Stimulated activated CD8-positive, alpha-beta memory T cell treated with anti-CD3 and anti-CD28 coated beads, Interleukin-7, amount 100 ng/mL, for 24 hours (primary cell): ENCODE results near the gene KRT12.

Experiments
- DNase-seq: peaks from one replicate; pipeline ENCODE4 v3.0.0-alpha.2; 2020; ENCODE audit warnings: low read depth

The KRT12 gene

GRCh38 chr17:40843242-40843641, 23.8 kb downstream of the KRT12 start:
- no peak for DNase-seq

- no peak for DNase-seq
These were observed 25.8 kb downstream of the KRT12 start for GRCh38 chr17:40841246-40841645.

GRCh38 chr17:40839194-40839593, 27.8 kb downstream of the KRT12 start:
- no peak for DNase-seq

GRCh38 chr17:40836020-40836419, 31.0 kb downstream of the KRT12 start:
- DNase-seq: no peak

GRCh38 chr17:40833882-40834281, 33.1 kb downstream of the KRT12 start:
- DNase-seq: no peak

GRCh38 chr17:40832840-40833239, 34.2 kb downstream of the KRT12 start:
- no peak for DNase-seq

- DNase-seq: no peak
These were observed 36.8 kb downstream of the KRT12 start for GRCh38 chr17:40830085-40830776.

GRCh38 chr17:40828454-40829044, 38.5 kb downstream of the KRT12 start:
- DNase-seq: no peak

GRCh38 chr17:40827746-40828453, 39.1 kb downstream of the KRT12 start:
- DNase-seq: no peak

GRCh38 chr17:40825599-40825998, 41.4 kb downstream of the KRT12 start:
- no peak for DNase-seq

- no peak for DNase-seq
These were observed 42.8 kb downstream of the KRT12 start for GRCh38 chr17:40824015-40824832.

GRCh38 chr17:40822132-40822812, 44.8 kb downstream of the KRT12 start, which contains the start of gene KRT10:
Gene KRT10 (minus strand): TSS chr17:40822614. CDS start chr17:40822585, 29 bp downstream.
- DNase-seq: no peak

- DNase-seq: no peak
These were observed 45.5 kb downstream of the KRT12 start for GRCh38 chr17:40821536-40821935.

- no peak for DNase-seq
These were observed 46.7 kb downstream of the KRT12 start for GRCh38 chr17:40820228-40820838.

GRCh38 chr17:40819528-40820125, 47.4 kb downstream of the KRT12 start:
- no peak for DNase-seq

GRCh38 chr17:40818733-40819527, 48.1 kb downstream of the KRT12 start:
- DNase-seq: peak; percentile 69

GRCh38 chr17:40818343-40818732, 48.7 kb downstream of the KRT12 start:
- DNase-seq: no peak

GRCh38 chr17:40817103-40817682, 49.8 kb downstream of the KRT12 start:
- no peak for DNase-seq

GRCh38 chr17:40816569-40816968, 50.5 kb downstream of the KRT12 start:
- DNase-seq: no peak

GRCh38 chr17:40815381-40815780, 51.6 kb downstream of the KRT12 start:
- DNase-seq: no peak
